ENCODE measurements around the gene SULT4A1. TPM values are rescaled to one million over a fixed set of nuclear protein-coding genes. Genes with fewer than 3 reads are reported as not detected.

SULT4A1 gene
- total and polyA plus RNA-seq, 9 of the 15 experiments (the other 6 are each of a cell fraction or from before 2014, with no cell fraction given), result 0.03 to 0.20 (median 0.09) TPM; not detected in 3

DNA sequence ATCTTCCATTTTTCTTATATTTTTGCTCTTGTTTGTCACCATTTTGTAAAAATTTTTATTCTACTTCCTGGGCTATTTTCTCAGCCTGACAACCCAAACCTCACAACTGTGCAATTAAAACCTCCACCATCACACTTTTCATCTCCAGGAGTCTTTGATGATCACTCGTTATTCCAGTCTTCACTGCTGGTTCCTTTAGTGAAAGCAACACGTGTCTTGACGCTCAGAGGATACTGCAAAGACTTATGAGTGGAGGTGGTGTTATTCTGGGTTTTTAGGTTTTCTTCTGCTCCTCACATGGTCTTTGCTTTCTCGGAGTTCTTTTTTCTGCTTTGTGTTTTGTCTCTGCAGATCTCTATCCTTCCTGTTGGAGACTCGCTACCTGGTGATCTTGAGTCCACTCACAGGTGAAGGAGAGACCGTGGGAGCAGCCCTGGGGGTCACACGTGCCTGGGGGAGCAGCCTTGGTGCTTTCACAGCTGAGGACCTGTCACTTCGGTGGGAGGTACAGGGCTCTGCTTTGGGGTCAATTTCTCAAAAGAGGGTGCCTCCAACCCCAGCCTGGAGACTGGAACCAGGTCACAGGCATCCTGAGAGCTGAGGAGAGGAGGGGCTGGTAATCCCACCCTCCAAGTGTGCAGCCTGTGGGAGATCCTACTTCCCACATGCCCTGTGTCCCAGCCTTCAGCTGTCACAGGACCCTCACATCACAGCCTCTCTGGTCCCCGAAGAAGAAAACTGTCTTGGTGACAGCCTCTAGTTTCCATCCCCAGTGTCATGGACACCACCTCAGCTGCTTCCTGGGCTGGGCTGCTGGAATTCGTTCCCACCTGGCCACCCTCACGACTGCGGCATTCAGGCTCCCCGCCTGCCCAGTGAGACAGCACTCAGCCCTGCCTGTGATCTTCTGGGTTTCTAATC is 11.0 kb downstream of the SULT4A1 start (continued):
- TF ChIP-seq, protein P1, sequence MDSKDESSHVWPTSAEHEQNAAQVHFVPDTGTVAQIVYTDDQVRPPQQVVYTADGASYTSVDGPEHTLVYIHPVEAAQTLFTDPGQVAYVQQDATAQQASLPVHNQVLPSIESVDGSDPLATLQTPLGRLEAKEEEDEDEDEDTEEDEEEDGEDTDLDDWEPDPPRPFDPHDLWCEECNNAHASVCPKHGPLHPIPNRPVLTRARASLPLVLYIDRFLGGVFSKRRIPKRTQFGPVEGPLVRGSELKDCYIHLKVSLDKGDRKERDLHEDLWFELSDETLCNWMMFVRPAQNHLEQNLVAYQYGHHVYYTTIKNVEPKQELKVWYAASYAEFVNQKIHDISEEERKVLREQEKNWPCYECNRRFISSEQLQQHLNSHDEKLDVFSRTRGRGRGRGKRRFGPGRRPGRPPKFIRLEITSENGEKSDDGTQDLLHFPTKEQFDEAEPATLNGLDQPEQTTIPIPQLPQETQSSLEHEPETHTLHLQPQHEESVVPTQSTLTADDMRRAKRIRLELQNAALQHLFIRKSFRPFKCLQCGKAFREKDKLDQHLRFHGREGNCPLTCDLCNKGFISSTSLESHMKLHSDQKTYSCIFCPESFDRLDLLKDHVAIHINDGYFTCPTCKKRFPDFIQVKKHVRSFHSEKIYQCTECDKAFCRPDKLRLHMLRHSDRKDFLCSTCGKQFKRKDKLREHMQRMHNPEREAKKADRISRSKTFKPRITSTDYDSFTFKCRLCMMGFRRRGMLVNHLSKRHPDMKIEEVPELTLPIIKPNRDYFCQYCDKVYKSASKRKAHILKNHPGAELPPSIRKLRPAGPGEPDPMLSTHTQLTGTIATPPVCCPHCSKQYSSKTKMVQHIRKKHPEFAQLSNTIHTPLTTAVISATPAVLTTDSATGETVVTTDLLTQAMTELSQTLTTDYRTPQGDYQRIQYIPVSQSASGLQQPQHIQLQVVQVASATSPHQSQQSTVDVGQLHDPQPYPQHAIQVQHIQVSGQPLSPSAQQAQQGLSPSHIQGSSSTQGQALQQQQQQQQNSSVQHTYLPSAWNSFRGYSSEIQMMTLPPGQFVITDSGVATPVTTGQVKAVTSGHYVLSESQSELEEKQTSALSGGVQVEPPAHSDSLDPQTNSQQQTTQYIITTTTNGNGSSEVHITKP (IDR thresholded peaks at IDR 0.05; ENCODE audit: partially characterized antibody), result no peak
- TF ChIP-seq RBM14 (IDR thresholded peaks at IDR 0.05; ENCODE audit: borderline replicate concordance, insufficient read depth, low read depth, low read length), result no peak
- TF ChIP-seq, protein P2, sequence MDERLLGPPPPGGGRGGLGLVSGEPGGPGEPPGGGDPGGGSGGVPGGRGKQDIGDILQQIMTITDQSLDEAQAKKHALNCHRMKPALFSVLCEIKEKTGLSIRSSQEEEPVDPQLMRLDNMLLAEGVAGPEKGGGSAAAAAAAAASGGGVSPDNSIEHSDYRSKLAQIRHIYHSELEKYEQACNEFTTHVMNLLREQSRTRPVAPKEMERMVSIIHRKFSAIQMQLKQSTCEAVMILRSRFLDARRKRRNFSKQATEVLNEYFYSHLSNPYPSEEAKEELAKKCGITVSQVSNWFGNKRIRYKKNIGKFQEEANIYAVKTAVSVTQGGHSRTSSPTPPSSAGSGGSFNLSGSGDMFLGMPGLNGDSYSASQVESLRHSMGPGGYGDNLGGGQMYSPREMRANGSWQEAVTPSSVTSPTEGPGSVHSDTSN (CRISPR knock-in tag; IDR thresholded peaks at IDR 0.05; ENCODE audit: low read depth), result no peak
- TF ChIP-seq, protein P2 (tag; conservative IDR thresholded peaks at IDR 0.05; ENCODE audit: low read depth), result no peak
- TF ChIP-seq, protein P3, sequence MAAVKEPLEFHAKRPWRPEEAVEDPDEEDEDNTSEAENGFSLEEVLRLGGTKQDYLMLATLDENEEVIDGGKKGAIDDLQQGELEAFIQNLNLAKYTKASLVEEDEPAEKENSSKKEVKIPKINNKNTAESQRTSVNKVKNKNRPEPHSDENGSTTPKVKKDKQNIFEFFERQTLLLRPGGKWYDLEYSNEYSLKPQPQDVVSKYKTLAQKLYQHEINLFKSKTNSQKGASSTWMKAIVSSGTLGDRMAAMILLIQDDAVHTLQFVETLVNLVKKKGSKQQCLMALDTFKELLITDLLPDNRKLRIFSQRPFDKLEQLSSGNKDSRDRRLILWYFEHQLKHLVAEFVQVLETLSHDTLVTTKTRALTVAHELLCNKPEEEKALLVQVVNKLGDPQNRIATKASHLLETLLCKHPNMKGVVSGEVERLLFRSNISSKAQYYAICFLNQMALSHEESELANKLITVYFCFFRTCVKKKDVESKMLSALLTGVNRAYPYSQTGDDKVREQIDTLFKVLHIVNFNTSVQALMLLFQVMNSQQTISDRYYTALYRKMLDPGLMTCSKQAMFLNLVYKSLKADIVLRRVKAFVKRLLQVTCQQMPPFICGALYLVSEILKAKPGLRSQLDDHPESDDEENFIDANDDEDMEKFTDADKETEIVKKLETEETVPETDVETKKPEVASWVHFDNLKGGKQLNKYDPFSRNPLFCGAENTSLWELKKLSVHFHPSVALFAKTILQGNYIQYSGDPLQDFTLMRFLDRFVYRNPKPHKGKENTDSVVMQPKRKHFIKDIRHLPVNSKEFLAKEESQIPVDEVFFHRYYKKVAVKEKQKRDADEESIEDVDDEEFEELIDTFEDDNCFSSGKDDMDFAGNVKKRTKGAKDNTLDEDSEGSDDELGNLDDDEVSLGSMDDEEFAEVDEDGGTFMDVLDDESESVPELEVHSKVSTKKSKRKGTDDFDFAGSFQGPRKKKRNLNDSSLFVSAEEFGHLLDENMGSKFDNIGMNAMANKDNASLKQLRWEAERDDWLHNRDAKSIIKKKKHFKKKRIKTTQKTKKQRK (IDR thresholded peaks at IDR 0.05; ENCODE audit: borderline replicate concordance, low read depth, low read length), result no peak
- TF ChIP-seq, protein P4, sequence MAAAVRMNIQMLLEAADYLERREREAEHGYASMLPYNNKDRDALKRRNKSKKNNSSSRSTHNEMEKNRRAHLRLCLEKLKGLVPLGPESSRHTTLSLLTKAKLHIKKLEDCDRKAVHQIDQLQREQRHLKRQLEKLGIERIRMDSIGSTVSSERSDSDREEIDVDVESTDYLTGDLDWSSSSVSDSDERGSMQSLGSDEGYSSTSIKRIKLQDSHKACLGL (CRISPR knock-in tag; IDR thresholded peaks at IDR 0.05; ENCODE audit: borderline replicate concordance, poor library complexity, severe bottlenecking), result no peak
